Endodermal cell (in vitro differentiated cells): ENCODE data around the gene SPRY2. TPM values are rescaled to one million over a fixed set of nuclear protein-coding genes. Genes with fewer than 3 reads are reported as not detected.
A peak's percentile ranks its signal among the peaks of the same experiment; 100 is the strongest.

Experiments
- DNase-seq: peaks from one replicate; pipeline ENCODE4 v3.0.0-alpha.2; 2017
- H3K27ac ChIP-seq: 2 replicates; pipeline ENCODE4 v1.5.1; 2013; ENCODE audit warnings: mild to moderate bottlenecking, low read depth, low read length, moderate library complexity
- H3K27me3 ChIP-seq: 2 replicates; pipeline ENCODE4 v1.6.1; 2013; ENCODE audit warnings: mild to moderate bottlenecking, low read length, moderate library complexity; ENCODE audit not compliant: insufficient read depth, control insufficient read depth, poor library complexity, severe bottlenecking
- H3K36me3 ChIP-seq: 2 replicates; pipeline ENCODE4 v1.7.0; 2013; ENCODE audit warnings: mild to moderate bottlenecking, low read length, moderate library complexity; ENCODE audit not compliant: control insufficient read depth, insufficient read depth
- H3K4me1 ChIP-seq: one replicate; pipeline ENCODE4 v1.7.0; 2013; ENCODE audit warnings: low read length; ENCODE audit not compliant: control insufficient read depth, insufficient read depth
- H3K4me3 ChIP-seq: 2 replicates; pipeline ENCODE4 v1.5.1; 2013; ENCODE audit warnings: mild to moderate bottlenecking, low read length, moderate library complexity
- H3K9ac ChIP-seq: 2 replicates; pipeline ENCODE4 v1.6.1; 2013; ENCODE audit warnings: mild to moderate bottlenecking, low read length, moderate library complexity; ENCODE audit not compliant: poor library complexity, severe bottlenecking; ENCODE audit errors: extremely low read depth
- H3K9me3 ChIP-seq: 2 replicates; pipeline ENCODE4 v1.6.1; 2013; ENCODE audit warnings: mild to moderate bottlenecking, low read length, moderate library complexity; ENCODE audit not compliant: control insufficient read depth
- H3K27ac Mint-ChIP-seq: 2 replicates; pipeline ENCODE4 v1.8.0; 2020; ENCODE audit warnings: mixed read lengths
- H3K27me3 Mint-ChIP-seq: 2 replicates; pipeline ENCODE4 v1.8.0; 2021; ENCODE audit warnings: mild to moderate bottlenecking, mixed read lengths; ENCODE audit not compliant: insufficient read depth
- H3K36me3 Mint-ChIP-seq: 2 replicates; pipeline ENCODE4 v1.8.0; 2020; ENCODE audit warnings: low read depth, mixed read lengths
- H3K4me1 Mint-ChIP-seq: 2 replicates; pipeline ENCODE4 v1.8.0; 2020; ENCODE audit warnings: mixed read lengths
- H3K4me3 Mint-ChIP-seq: 2 replicates; pipeline ENCODE4 v1.8.0; 2020; ENCODE audit warnings: mild to moderate bottlenecking, moderate library complexity, mixed read lengths
- H3K9me3 Mint-ChIP-seq: 2 replicates; pipeline ENCODE4 v1.8.0; 2020; ENCODE audit warnings: mild to moderate bottlenecking, mixed read lengths
- CTCF ChIP-seq: fragments of 200-600 bp; sonication (generic); conservative IDR thresholded peaks from 2 replicates; pipeline ENCODE4 v1.5.0; 2021; ENCODE audit warnings: antibody characterized with exemption, mild to moderate bottlenecking
- WGBS, 2 experiments: methylation state at CpG; one replicate each; pipeline versions ENCODE4 v1.1.5 to v1.1.7; 2013; ENCODE audit warnings: missing lambda C conversion rate in 2 of 2, mixed read lengths in 1 of 2; ENCODE audit not compliant: insufficient coverage in 1 of 2, insufficient read length in 1 of 2; 5-methylcytosine and 5-hydroxymethylcytosine counted together
- total RNA-seq, 2 donors: library from RNA; stranded (reverse); fragmentation: NEBNext Ultra II Directional in 1 of 2; extraction: Animal tissue kit (Norgen Biotek cat#: 25700) in 1 of 2; gene quantifications; 2 replicates in 1 of 2; 3 replicates in 1 of 2; pipeline ENCODE4 v1.2.1, GENCODE V29; 2021

The SPRY2 gene
- total RNA-seq, 2 donors from 2014 or later: 87.7 to 96.9 TPM

- WGBS, 2 experiments: 97 to 100% methylated on average over 1 of the region's 1 CpG
- no peak for DNase-seq
- no peak overlapping the region for H3K27ac ChIP-seq
- Mint-ChIP-seq H3K4me3 (no peak overlapping the region), H3K9me3 (peaks cover 8% of the 10 kb centered on the region), H3K27ac (no peak overlapping the region), H3K4me1 (no peaks in the 10 kb centered on the region), H3K36me3 (no peaks in the 10 kb centered on the region), H3K27me3 (no peaks in the 10 kb centered on the region)
- no peak overlapping the region for H3K4me3 ChIP-seq
- H3K9ac ChIP-seq: no peak overlapping the region
- no peaks in the 10 kb centered on the region for H3K27me3 ChIP-seq
- no peaks in the 10 kb centered on the region for H3K36me3 ChIP-seq
- H3K9me3 ChIP-seq: peaks cover 11% of the 10 kb centered on the region
- no peak for TF ChIP-seq CTCF
- no peaks in the 10 kb centered on the region for H3K4me1 ChIP-seq
These were observed 48.4 kb upstream of the SPRY2 start for GRCh38 chr13:80389073-80390038.

- H3K36me3 ChIP-seq: no peaks in the 10 kb centered on the region
- 87 to 92% methylated on average over 4 to 7 of the region's 7 CpGs for WGBS, 2 experiments
- no peaks in the 10 kb centered on the region for H3K4me1 ChIP-seq
- Mint-ChIP-seq H3K27ac (no peak overlapping the region), H3K36me3 (no peaks in the 10 kb centered on the region), H3K27me3 (no peaks in the 10 kb centered on the region), H3K9me3 (peaks cover 9% of the 10 kb centered on the region), H3K4me1 (no peaks in the 10 kb centered on the region), H3K4me3 (no peak overlapping the region)
- peaks cover 6% of the 10 kb centered on the region for H3K9me3 ChIP-seq
- H3K27ac ChIP-seq: no peak overlapping the region
- no peaks in the 10 kb centered on the region for H3K27me3 ChIP-seq
- DNase-seq: no peak
- no peak overlapping the region for H3K9ac ChIP-seq
- no peak overlapping the region for H3K4me3 ChIP-seq
- TF ChIP-seq CTCF: peak; percentile 28
These were observed 47.6 kb upstream of the SPRY2 start for GRCh38 chr13:80388506-80388905.

- H3K36me3 ChIP-seq: no peaks in the 10 kb centered on the region
- Mint-ChIP-seq H3K27me3 (no peaks in the 10 kb centered on the region), H3K9me3 (peaks cover 11% of the 10 kb centered on the region), H3K36me3 (no peaks in the 10 kb centered on the region), H3K27ac (no peak overlapping the region), H3K4me3 (no peak overlapping the region), H3K4me1 (no peaks in the 10 kb centered on the region)
- H3K4me3 ChIP-seq: no peak overlapping the region
- H3K9ac ChIP-seq: no peak overlapping the region
- no peak overlapping the region for H3K27ac ChIP-seq
- no peak for DNase-seq
- peaks cover 6% of the 10 kb centered on the region for H3K9me3 ChIP-seq
- TF ChIP-seq CTCF: no peak
- H3K4me1 ChIP-seq: no peaks in the 10 kb centered on the region
- H3K27me3 ChIP-seq: no peaks in the 10 kb centered on the region
These were observed 45.7 kb upstream of the SPRY2 start for GRCh38 chr13:80386592-80386991.
